ENCODE results near the gene EXO1. TPM values are rescaled to one million over a fixed set of nuclear protein-coding genes. Genes with fewer than 3 reads are reported as not detected.
"Not testable (repeated sequence)": the region's sequence is repeated elsewhere in the genome, so short reads cannot be mapped to it uniquely, and the experiment has no call there.

Gene EXO1
- total RNA-seq = 0.65 TPM
- long read RNA-seq = 0 reads

DNA sequence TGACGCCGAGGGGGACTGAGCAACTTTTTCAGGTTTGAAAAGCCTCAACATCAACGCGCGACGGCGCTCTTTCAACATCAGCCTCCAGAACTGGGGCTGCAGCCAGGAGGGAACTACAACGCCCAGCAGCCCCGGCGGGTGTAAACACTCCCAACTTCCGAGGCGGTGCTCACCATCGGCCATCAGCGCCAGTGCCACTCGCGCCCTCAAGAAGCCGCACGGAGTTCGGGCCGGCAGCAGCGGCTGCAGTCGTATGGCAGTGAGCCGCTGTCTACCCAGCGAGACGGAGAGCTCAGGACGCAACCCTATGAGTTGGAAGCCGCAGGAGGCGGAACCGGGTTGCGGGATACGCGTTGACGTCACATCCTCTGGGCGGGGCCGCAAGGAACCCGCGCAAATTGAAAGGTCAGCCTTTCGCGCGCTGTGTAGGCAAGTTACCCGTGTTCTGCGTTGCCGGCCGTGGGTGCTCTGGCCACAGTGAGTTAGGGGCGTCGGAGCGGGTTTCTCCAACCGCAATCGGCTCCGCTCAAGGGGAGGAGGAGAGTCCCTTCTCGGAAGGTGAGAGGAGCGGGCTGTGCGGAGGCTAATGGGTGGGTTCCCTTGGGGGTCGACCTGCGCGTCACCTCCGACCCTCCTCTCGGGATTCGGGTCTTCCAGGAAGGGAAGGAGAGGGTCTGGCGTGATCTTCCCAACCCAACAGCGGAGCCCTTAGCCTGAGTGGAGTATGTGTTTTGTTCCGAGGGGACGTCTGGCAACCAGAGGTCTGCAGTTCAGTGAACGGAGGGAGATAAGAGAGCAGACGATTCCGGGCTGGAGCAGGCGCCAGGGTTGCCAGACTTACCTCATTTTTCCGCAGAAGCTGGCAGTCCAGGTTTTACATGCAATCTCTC lies at the start of gene EXO1:
Gene EXO1 (plus strand): TSS at position 409 of the 890 bp plus-strand sequence. CDS start 2,222 bp downstream, outside the sequence.
- intact Hi-C loops (cut with DNase I) = loop anchor here (5.0 kb wide), 2 partner anchors 236 to 316 kb away; partner anchors contain the start of gene KMO
- ATAC-seq (peak; percentile 98), DNase-seq (ENCODE audit: missing footprints) (peak; percentile 94)

DNA sequence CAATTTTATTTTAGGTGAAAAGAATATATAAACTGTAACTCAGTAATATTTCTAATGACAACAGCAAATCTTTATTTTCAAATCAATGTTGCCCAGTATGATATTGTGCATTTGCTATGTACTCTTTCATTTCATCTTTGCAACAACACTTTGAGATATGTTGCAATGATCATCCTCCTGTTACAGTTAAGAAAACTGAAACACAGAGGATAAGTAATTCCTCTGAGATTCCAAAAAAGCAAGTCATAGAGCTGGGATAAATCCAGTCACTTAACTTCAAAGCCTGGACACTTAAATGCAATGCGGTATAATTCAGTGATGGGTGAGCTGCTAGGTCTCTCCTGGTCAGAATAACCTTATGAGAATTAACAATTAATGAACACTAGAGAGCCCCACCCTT lies 48.6 kb upstream of the EXO1 start:
- no peak for DNase-seq (ENCODE audit: missing footprints)
- intact Hi-C loops (cut with DNase I) = no loop called here
- ATAC-seq = no peak

GRCh38 chr1:241800640-241801039 lies 47.4 kb upstream of the EXO1 start:
- intact Hi-C loops (cut with DNase I) = no loop called here
- ATAC-seq (no peak), DNase-seq (ENCODE audit: missing footprints) (no peak)

GRCh38 chr1:241802863-241803262 lies 45.1 kb upstream of the EXO1 start:
- intact Hi-C loops (cut with DNase I) = no loop called here
- DNase-seq (ENCODE audit: missing footprints) (no peak), ATAC-seq (no peak)

DNA sequence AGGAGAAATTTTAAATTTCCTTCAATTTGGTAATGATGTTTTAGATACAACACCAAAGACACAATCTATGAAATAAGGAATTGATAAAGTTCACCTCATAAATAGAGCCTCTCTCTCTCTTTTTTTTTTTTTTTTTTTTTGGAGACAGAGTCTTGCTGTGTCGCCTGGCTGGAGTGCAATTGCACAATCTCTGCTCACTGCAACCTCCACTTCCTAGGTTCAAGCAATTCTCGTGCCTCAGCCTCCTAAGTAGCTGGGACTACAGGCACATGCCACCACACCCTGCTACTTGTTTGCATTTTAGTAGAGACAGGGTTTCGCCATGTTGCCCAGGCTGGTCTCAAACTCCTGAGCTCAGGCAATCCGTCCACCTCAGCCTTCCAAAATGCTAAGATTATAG lies 43.3 kb upstream of the EXO1 start:
- intact Hi-C loops (cut with DNase I); DNase-seq (ENCODE audit: missing footprints); ATAC-seq: not testable (repeated sequence)

GRCh38 chr1:241808265-241808664 lies 39.7 kb upstream of the EXO1 start:
- no peak for ATAC-seq
- no peak for DNase-seq (ENCODE audit: missing footprints)
- intact Hi-C loops (cut with DNase I) = no loop called here

- ATAC-seq = no peak
- DNase-seq (ENCODE audit: missing footprints) = no peak
- intact Hi-C loops (cut with DNase I) = no loop called here
Measured at GRCh38 chr1:241810769-241811405, 37.1 kb upstream of the EXO1 start.

- intact Hi-C loops (cut with DNase I) = no loop called here
Measured at GRCh38 chr1:241813768-241814320, 34.2 kb upstream of the EXO1 start.

GRCh38 chr1:241816008-241816407 lies 32.0 kb upstream of the EXO1 start:
- DNase-seq (ENCODE audit: missing footprints) (no peak), ATAC-seq (no peak)
- intact Hi-C loops (cut with DNase I) = no loop called here

More at GRCh38 chr1:241813768-241814320, 34.2 kb upstream of the EXO1 start:
- no peak for ATAC-seq
- no peak for DNase-seq (ENCODE audit: missing footprints)

GRCh38 chr1:241817331-241817792 lies 30.6 kb upstream of the EXO1 start:
- DNase-seq (ENCODE audit: missing footprints) = no peak
- intact Hi-C loops (cut with DNase I) = no loop called here
- ATAC-seq = no peak

DNA sequence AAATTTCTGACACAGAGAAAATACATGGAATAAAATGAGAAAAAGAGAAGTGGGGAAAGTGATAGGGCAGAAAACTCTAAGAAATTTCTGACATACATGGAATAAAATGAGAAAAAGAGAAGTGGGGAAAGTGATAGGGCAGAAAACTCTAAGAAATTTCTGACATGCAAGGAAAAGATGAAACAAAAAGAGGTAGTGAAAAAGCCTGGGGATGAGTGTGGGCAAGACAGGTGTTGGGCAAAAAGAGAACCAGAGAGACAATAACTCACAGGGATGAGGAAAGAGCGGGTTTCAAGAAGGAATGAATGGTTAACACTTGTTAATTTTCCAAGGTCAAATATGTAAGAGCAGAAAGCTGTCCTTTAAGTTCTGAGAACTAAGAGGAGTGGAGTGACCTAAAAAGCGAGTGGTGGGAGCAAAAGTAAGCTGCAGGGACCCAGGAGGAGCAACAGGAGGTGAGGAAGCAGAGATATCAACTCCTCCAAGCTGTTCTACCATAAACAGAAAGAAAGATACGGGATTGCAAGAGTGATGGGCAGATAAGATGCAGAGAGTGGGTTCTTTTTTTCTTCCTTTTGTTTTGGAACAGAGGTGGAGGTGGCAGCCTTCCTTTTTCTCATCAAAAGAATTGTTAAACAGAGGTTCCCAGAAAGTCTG lies 29.9 kb upstream of the EXO1 start:
- intact Hi-C loops (cut with DNase I) = no loop called here
- DNase-seq (ENCODE audit: missing footprints) (no peak), ATAC-seq (no peak)

- intact Hi-C loops (cut with DNase I) = no loop called here
- no peak for ATAC-seq
- no peak for DNase-seq (ENCODE audit: missing footprints)
Measured at GRCh38 chr1:241819340-241819866, 28.6 kb upstream of the EXO1 start.

- intact Hi-C loops (cut with DNase I) = no loop called here
Measured at GRCh38 chr1:241821363-241821762, 26.6 kb upstream of the EXO1 start.

GRCh38 chr1:241822846-241823245 lies 25.2 kb upstream of the EXO1 start:
- intact Hi-C loops (cut with DNase I) = no loop called here

More at GRCh38 chr1:241821363-241821762, 26.6 kb upstream of the EXO1 start:
- ATAC-seq = no peak
- no peak for DNase-seq (ENCODE audit: missing footprints)

DNA sequence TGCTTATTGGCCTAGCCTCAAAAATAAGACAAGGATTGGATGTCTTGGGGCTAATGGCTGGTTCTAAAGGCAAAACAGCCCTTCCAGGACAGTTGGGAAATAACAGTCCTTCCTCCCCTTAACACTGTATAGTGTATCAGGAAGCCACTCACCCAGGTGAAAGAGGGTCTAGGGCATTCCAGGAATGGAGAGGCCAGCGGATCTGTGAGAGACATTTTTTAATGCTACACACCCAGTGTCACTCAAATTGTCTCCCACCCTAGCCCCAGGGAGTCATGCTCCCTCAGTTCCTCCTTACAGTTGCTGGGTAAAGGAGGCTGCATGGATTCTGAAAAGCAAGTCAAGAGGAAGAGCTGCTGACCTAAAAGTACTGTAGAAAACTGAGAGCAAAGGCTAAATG lies 24.1 kb upstream of the EXO1 start:
- intact Hi-C loops (cut with DNase I) = no loop called here
- ATAC-seq (no peak), DNase-seq (ENCODE audit: missing footprints) (no peak)

More at GRCh38 chr1:241822846-241823245, 25.2 kb upstream of the EXO1 start:
- DNase-seq (ENCODE audit: missing footprints) (no peak), ATAC-seq (no peak)

DNA sequence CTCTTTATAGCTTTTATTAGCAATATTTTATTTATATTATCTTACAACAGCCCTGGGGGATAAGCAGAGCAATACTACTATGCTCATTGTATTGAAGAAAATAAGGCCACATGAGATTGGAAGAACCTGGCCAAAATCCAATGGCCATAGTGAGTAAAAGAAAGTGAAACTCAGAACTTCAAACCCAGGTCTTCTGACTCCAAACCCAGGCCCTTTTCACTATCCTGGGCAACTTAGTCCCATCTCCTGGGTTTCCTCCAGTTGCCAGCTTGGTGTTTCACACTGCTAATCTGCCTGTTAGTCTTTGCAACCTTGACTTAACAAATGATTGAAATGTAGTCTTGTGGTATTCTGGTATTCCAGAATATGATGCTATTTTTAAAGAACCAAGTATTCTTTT lies 22.4 kb upstream of the EXO1 start:
- no peak for DNase-seq (ENCODE audit: missing footprints)
- ATAC-seq = no peak
- intact Hi-C loops (cut with DNase I) = no loop called here

- intact Hi-C loops (cut with DNase I); DNase-seq (ENCODE audit: missing footprints); ATAC-seq: not testable (repeated sequence)
Measured at GRCh38 chr1:241826613-241827012, 21.4 kb upstream of the EXO1 start.

- intact Hi-C loops (cut with DNase I) = no loop called here
- DNase-seq (ENCODE audit: missing footprints) = no peak
- ATAC-seq = peak; percentile 65
Measured at GRCh38 chr1:241827264-241827663, 20.7 kb upstream of the EXO1 start.

Data from Right ventricle myocardium inferior (tissue), 1 donor.